HepG2 (cell line): Measurements from ENCODE around the gene ATG16L1. TPM values are rescaled to one million over a fixed set of nuclear protein-coding genes. Genes with fewer than 3 reads are reported as not detected.

Experiments
- CSRNP1 ChIP-seq: sonication (generic); formaldehyde crosslinking; IDR thresholded peaks from 2 replicates; pipeline ENCODE4 v1.8.1; 2023; ENCODE audit warnings: mild to moderate bottlenecking, missing genetic modification reagents
- EHMT2 ChIP-seq: fragments of 200-600 bp; sonication (generic); IDR thresholded peaks from 2 replicates; pipeline ENCODE4 v1.7.0; 2017; ENCODE audit warnings: antibody characterized with exemption, low read depth, low read length, borderline replicate concordance
- ETS1 ChIP-seq: sonication (generic); formaldehyde crosslinking; IDR thresholded peaks from 2 replicates; pipeline ENCODE4 v1.4.0; 2020; ENCODE audit warnings: missing genetic modification reagents
- MXD4 ChIP-seq: IDR thresholded peaks from 2 replicates; pipeline ENCODE4 v1.6.1; 2016; ENCODE audit warnings: mild to moderate bottlenecking, missing biosample characterization, missing genetic modification reagents
- POGZ ChIP-seq: sonication (generic); formaldehyde crosslinking; IDR thresholded peaks from 2 replicates; pipeline ENCODE4 v1.4.0; 2020; ENCODE audit warnings: mild to moderate bottlenecking, missing genetic modification reagents
- ZNF121 ChIP-seq: sonication (generic); formaldehyde crosslinking; IDR thresholded peaks from 2 replicates; pipeline ENCODE4 v1.5.0; 2020; ENCODE audit warnings: mild to moderate bottlenecking, missing genetic modification reagents
- ZNF142 ChIP-seq: sonication (generic); formaldehyde crosslinking; IDR thresholded peaks from 2 replicates; pipeline ENCODE4 v1.4.0; 2020; ENCODE audit warnings: missing genetic modification reagents
- polyA plus RNA-seq, 8 experiments: library from polyadenylated mRNA; depleted of rRNA in 3 of 8; stranded (reverse) in 7 of 8; unstranded in 1 of 8; fragments of >200 nt; fragmentation: Illumina TruSeq in 4 of 8; extraction: Trizol in 4 of 8; gene quantifications; 2 replicates each; pipeline versions ENCODE4 v1.2.1 to v1.2.3, GENCODE V29; 2011 to 2016; ENCODE audit warnings: low read depth in 4 of 8, missing spikeins in 1 of 8, mixed read lengths in 1 of 8; ENCODE audit not compliant: insufficient read depth in 1 of 8
- total RNA-seq, 5 experiments: library from RNA; depleted of rRNA; stranded (reverse); fragments of >200 nt; fragmentation: Illumina TruSeq; extraction: Trizol; gene quantifications; 2 replicates each; pipeline ENCODE4 v1.2.3, GENCODE V29; 2016; ENCODE audit warnings: low read depth in 1 of 5

ATG16L1 gene
- total and polyA plus RNA-seq, 2 of the 13 experiments (the other 11 are each of a cell fraction or from before 2014, with no cell fraction given): 26.0 to 51.7 TPM

DNA sequence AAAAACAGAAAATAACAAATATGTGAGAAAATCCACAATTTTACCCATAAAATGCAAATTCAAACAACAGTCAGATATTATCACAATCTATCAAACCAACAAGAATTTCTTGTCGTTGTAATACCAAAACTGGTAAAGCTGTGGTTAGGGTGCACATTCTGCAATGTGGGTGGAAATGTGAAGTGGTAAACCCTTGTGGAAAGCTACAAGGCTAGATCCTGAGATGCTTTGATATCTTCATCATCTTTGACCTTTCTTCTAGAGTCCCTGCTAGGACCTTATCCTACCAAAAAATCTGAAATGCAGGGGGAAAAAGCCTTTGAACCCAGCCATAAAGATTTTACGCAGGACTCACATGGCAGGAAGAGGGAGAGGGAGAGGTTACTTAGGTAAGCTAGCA is 17.2 kb upstream of the ATG16L1 start (continued):
- TF ChIP-seq CSRNP1: no peak
- no peak for TF ChIP-seq MXD4 (CRISPR knock-in tag)
- TF ChIP-seq ZNF142 (CRISPR knock-in tag): no peak
- no peak for TF ChIP-seq ZNF121 (CRISPR knock-in tag)
- no peak for TF ChIP-seq POGZ (CRISPR knock-in tag)
- no peak for TF ChIP-seq EHMT2
- TF ChIP-seq ETS1 (CRISPR knock-in tag): no peak
